ENCODE data around the gene CAMK2D.

DNA sequence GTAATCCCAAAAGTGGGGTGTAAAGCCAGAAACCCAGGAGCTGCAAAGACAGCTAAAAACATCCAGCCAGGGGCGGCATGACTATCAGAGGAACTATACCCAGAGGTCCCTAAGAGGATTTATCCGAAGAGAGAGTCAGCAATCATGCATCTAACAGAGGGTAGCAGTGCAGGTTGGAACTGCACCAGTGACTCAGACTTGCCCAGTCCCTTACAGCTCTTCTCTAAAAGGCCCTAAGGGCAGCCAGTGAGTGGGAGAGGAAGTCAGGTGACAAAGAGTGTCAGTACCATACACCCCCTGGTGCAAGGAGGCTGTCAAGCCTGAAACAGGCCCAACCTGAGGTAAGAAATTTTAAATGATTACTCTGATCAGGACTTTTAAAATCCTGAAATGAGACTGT, 88.1 kb downstream of the CAMK2D start:
- no peak for TF ChIP-seq POLR2AphosphoS5 (IDR thresholded peaks at IDR 0.05)
- TF ChIP-seq, protein P1, sequence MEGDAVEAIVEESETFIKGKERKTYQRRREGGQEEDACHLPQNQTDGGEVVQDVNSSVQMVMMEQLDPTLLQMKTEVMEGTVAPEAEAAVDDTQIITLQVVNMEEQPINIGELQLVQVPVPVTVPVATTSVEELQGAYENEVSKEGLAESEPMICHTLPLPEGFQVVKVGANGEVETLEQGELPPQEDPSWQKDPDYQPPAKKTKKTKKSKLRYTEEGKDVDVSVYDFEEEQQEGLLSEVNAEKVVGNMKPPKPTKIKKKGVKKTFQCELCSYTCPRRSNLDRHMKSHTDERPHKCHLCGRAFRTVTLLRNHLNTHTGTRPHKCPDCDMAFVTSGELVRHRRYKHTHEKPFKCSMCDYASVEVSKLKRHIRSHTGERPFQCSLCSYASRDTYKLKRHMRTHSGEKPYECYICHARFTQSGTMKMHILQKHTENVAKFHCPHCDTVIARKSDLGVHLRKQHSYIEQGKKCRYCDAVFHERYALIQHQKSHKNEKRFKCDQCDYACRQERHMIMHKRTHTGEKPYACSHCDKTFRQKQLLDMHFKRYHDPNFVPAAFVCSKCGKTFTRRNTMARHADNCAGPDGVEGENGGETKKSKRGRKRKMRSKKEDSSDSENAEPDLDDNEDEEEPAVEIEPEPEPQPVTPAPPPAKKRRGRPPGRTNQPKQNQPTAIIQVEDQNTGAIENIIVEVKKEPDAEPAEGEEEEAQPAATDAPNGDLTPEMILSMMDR (IDR thresholded peaks at IDR 0.05), result no peak

Measured in sigmoid colon (tissue), 4 donors.